Left renal cortex interstitium (tissue), 4 donors: ENCODE data around the gene ECSIT. TPM values are rescaled to one million over a fixed set of nuclear protein-coding genes. Genes with fewer than 3 reads are reported as not detected.
A peak's percentile ranks its signal among the peaks of the same experiment; 100 is the strongest.
"Not testable (repeated sequence)": the region's sequence is repeated elsewhere in the genome, so short reads cannot be mapped to it uniquely, and the experiment has no call there.

ENCODE experiments used
- DNase-seq, 4 donors: peaks; one replicate each; pipeline ENCODE4 v3.0.0-alpha.2; 2013; ENCODE audit warnings: low read depth in 4 of 4, low spot score in 2 of 4, missing footprints in 1 of 4
- polyA plus RNA-seq, 4 donors: library from polyadenylated mRNA; unstranded; fragments of 120-200 nt; gene quantifications; one replicate each; pipeline ENCODE4 v1.2.1, GENCODE V29; 2013; ENCODE audit not compliant: insufficient read length in 4 of 4

ECSIT gene, protein sequence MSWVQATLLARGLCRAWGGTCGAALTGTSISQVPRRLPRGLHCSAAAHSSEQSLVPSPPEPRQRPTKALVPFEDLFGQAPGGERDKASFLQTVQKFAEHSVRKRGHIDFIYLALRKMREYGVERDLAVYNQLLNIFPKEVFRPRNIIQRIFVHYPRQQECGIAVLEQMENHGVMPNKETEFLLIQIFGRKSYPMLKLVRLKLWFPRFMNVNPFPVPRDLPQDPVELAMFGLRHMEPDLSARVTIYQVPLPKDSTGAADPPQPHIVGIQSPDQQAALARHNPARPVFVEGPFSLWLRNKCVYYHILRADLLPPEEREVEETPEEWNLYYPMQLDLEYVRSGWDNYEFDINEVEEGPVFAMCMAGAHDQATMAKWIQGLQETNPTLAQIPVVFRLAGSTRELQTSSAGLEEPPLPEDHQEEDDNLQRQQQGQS
- polyA plus RNA-seq, result 10 to 100 TPM; 36.4 to 47.9 (median 42.0) TPM

DNA sequence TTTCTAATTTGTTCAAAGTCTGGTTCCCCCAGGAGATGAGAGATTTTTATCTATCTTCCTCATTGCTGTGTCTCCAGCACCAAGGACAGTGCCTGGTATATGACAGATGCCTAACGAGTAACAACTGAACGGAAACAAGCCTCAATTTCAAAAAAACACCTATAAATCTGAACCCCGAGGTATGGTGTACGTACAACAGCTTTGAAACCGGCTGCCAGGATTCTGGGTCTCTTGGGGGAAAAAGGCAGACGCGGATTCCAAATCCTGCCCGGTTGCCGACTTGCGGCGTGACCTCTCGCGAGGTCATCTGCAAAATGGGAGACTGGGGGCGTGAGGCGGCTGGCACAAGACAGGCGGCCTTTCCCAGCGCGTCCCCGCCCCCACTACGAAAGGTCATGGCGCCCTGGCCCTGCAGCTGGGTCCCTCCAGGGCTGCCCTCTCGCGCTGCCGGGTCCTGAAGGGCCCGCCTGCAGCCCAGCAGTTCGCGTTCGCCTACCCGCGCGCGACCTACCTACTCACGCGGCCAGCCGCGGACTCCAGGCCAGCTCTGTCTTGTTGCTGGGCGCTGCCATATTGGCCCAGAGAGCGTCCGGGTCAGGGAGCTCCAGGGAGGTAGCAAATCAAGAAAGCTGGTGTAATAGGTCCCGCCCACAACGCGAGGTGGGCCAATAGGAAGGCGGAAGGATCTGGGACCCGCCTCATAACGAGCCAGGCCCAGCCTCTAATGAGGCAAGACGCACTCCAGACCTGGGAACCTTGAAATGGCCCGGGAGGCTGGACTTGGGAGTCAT is at the start of gene ECSIT:
TSS of gene ECSIT (minus strand) at position 584 of the 791 bp plus-strand sequence. CDS start 9,964 bp downstream, outside the sequence.
- peak; percentile 88 to 96 (median 92) for DNase-seq

DNA sequence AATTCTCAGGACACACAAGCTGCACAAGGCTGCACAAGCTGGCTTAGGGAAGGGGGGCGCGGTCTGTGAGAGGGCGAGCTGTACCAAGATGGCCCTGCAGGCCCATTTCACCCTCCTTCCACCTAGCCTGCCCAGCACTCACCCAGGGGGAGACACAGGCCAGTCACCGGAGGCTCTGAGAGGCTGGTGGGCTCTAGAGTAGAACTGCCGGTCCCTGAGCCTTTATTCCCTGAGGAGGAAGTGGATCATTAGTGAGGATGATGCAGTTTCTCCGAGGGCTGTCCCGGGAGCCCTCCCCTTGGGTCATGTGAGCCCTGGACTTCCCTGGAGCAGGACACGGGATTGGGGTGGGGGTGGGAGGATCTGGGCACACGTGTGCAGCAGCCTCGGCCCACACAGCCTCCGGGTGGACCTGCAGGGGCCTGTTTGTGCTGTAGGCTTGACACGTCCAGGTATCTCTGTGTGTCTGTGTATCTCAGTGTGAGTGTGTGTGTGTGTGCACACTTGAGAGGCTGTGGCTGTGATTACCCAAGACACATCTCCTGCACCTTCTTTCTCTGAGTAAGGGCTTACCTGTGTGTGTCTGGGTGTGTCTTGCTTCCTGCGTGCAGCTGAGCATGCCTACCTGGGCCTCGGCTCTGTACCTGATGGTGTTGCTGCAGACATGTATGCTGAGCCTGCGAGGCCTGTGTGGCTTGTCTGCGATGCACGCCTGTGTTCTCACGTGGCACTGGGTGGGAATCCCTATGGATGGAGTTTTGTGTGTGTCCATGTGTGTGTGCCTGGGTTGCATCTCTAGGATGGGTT is 48.7 kb upstream of the ECSIT start, which contains the start of gene ACP5:
TSS of gene ACP5 (minus strand) at position 195 of the 807 bp plus-strand sequence. CDS start 328 bp downstream, outside the sequence.
- DNase-seq, result no peak

DNA sequence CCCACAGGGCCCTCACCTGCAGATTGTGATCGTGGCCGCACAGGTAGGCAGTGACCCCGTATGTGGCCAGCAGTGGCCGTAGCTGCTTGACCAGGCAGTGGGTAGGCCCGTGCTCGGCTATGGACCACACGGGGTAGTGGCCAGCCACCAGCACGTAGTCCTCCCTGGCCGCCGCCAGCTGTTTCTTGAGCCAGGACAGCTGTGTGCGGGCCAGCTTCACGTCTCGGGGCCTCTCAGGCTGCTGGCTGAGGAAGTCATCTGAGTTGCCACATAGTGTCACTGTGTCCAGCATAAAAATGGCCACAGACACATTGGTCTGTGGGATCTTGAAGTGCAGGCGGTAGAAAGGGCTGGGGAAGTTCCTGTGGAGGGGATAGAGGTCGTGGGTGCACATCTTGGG is 47.3 kb upstream of the ECSIT start:
- no peak for DNase-seq

DNA sequence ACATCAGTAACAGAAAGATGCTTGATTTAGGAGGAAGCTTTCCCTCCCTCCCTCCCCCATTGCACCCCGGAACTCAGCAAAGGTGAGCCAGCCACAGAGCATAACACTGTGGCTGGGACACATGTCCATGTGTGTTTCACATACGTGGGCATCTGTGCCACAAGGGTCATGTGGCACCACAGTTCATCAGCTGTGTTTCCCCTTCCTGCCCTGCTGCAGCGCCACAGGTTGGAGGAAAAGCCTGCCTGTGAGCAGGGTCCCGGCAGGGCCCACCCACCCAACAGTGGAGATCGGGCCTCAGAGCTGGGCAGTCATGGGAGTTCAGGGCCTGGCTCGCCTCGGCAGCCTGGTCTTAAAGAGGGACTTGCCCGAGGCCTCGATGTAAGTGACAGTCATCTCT is 45.8 kb upstream of the ECSIT start:
- no peak for DNase-seq

- DNase-seq, result not testable (repeated sequence)
Observed at GRCh38 chr19:11573763-11574162, 44.8 kb upstream of the ECSIT start.

- not testable (repeated sequence) for DNase-seq
Observed at GRCh38 chr19:11573354-11573753, 44.4 kb upstream of the ECSIT start.

GRCh38 chr19:11570039-11570462 is 41.1 kb upstream of the ECSIT start:
- DNase-seq, result no peak

DNA sequence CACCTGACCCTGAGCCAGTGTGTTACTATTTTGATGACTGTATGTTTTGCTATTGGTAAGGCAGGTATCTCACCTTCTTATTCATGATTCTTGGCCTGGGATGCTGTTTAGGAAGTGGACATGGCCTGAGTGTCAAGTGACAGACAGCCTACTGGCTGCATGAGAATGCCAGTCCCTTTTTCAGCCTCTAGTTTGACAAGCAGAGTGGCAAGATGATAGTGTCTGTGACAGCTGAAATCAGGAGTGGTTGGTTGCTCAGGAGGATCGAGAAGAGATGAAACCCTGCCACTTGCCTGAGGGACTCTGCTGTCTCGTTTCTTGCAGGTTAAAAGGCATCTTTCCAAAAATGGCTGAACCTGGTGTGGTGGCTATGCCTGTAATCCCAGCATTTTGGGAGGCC is 37.2 kb upstream of the ECSIT start:
- no peak for DNase-seq

DNA sequence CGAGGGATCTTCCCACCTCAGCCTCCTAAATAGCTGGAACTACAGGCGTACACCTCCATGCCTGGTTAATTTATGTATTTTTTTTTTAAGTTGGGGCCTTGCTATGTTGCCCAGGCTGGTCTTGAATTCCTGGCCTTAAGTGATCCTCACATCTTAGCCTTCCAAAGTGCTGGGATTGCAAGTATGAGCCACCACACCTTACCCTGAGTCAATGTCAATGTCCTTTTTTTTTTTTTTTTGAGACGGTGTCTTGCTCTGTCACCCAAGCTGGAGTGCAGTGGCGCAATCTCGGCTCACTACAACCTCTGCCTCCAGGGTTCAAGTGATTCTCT is 36.7 kb upstream of the ECSIT start:
- DNase-seq, result not testable (repeated sequence)

- not testable (repeated sequence) for DNase-seq
Observed at GRCh38 chr19:11564082-11564807, 35.3 kb upstream of the ECSIT start.

GRCh38 chr19:11563532-11563931 is 34.6 kb upstream of the ECSIT start:
- no peak for DNase-seq

GRCh38 chr19:11560404-11561051 is 31.6 kb upstream of the ECSIT start:
- DNase-seq, result peak in 1 of 4 donors; percentile 60

DNA sequence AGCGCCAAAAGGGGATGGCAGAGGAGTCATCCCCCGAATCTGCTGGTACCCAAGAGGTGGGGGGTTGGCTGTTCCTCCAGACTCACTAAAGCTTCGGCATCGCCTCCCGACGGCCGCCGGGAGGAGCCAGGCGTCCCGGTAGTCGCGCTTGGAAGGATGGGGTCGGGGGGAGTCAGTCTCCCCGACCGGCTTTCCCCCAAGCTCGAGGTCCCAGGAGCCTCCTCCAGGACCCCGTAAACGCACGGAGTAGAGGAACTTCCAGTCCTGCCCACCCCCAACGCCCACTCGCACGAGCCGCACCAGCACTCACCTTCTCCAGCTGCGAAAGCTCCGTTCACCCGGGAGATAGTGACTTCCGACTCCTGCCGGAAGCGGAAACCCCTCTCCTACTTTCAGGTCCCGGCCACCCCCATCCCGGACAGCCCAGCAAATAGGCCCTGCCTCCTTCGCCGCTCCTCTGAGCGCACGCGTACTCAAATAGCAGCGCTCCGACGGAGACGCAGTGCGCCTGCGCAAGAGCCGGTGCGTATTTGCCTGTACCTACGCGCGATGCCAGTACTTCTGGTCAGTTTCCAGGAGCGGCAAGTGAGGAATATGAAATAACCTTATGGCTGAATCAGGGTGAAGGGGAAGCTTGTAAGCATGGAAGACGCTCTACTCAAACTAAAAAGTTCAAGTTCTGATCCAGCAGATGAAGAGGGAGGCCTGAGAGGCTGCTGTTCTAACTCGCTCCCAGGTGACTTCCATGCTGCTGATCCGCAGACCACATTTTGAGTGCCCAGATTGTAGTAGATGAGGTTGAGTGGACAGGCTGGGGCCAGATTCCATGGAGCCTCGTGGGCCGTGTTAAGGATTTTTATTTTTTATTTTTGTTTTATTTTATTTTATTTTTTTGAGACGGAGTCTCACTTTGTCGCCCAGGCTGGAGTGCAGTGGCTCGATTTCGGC is 30.2 kb upstream of the ECSIT start, which contains the start of gene ELOF1:
TSS of gene ELOF1 (minus strand) at position 350 of the 948 bp plus-strand sequence. CDS start 4,883 bp downstream, outside the sequence.
- peak; percentile 94 to 97 (median 94) for DNase-seq

DNA sequence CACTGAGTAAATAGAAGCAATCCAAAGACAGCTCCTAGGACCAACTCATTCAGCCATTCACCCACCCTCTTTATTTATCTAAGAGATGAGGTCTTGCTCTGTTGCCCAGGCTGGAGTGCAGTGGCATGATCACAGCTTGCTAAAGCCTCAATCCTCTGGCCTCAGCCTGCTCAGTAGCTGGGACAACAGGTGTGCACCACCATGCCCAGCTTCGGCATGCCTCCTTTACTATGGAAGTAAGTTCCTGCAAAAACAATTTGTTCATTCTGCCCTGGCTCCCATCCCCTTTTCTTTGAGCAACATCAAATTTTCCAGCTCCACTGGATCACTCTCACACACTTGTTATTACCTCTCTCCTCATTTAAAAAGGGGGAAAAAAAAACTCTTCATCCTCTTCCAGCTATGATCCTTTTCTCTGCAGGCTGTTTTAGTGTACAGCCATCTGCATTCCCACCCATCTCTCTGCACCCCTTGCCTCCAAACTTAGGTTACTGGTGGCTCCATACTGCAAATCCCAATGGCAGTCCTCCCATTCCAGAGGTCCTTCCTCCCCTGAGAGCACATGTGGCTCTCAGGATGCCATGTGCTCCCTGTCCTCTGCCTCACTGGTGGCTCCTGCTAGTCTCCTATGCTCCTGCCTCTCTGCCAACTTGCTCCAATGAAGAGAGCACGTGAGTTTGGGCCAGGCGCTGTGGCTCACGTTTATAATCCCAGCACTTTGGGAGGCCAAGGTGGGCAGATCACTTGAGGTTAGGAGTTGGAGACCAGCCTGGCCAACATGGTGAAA is 27.9 kb upstream of the ECSIT start:
- DNase-seq, result no peak

GRCh38 chr19:11555246-11555645 is 26.3 kb upstream of the ECSIT start:
- DNase-seq, result no peak

DNA sequence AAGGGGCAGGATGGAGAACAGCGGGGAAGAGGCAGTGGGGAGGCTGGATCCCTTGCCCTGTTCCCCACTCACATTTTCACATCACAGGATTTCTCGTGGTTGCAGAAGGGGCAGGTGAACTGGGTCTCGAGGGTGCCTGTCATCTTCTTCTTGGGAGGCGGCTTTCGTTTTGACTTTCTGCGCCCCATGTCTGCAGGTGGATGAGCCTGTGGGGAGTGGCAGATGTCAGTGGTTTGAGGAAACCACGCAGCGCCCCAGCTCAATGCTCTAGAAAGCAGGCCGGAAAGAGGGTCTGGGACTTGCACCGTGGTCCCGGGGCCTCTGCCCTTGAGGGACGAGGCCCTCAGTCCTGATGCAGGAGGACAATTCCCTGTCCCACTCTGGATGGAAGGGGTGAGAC is 25.2 kb upstream of the ECSIT start:
- no peak for DNase-seq

DNA sequence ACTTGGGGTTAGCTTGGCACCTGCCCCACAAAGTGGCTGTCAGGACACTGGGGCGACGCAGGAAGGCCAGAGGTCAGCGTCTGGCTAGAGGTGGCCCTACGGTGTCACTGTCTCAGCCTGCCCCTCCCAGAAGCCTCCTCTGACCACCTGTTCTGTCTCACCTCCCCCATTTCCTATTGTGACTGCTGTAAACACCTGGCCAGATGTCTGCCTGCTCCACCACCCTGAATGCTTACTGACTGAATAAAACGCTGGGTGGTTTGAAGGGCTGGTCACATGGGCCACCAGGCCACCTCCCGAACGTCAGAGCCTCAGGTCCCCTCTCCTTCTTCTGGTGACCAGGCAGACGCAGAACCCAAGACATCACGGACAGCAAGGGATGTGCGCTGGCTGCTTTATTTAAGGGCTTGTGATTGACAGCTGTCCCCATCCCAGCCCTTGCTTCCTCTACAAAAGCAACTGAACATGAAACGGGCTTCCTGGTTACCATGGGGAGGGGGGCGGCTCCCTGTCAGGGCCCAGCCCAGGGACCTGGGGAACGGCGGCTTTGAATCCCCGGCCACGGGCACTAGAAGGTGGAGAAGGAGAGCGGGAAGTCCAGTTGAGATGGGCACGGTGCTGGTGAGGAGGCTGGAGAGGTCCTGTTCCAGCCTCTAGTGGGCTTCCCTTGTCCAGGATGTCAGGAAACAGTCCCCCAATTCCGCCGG is 23.9 kb upstream of the ECSIT start:
- DNase-seq, result no peak
